ENCODE data around the gene ADGRA3. TPM values are rescaled to one million over a fixed set of nuclear protein-coding genes. Genes with fewer than 3 reads are reported as not detected.

Gene ADGRA3
- polyA plus RNA-seq, 1 of the 3 experiments (the other 2 are of a cell fraction) = 11.8 TPM

GRCh38 chr4:22457348-22457747 lies 58.5 kb downstream of the ADGRA3 start:
- Histone ChIP-seq H3K4me3 (ENCODE audit: low read depth in 2 of 2, low read length in 1 of 2) (no peak overlapping the region), H3K9ac (no peak overlapping the region), H3K27ac (ENCODE audit: low read depth in 2 of 2, low read length in 1 of 2) (no peak overlapping the region), H4K20me1 (ENCODE audit: insufficient read depth) (no peaks in the 10 kb centered on the region), H3K79me2 (ENCODE audit: insufficient read depth) (no peaks in the 10 kb centered on the region), H3K36me3 (replicated peaks in 1 of 2; ENCODE audit: control insufficient read depth in 1 of 2, insufficient read depth in 2 of 2, low read length in 1 of 2) (peaks cover 4 to 5% of the 10 kb centered on the region in 2 experiments), H3K27me3 (ENCODE audit: insufficient read depth) (no peaks in the 10 kb centered on the region), H3K9me2 (no peaks in the 10 kb centered on the region), H3K4me2 (no peak overlapping the region), H2AFZ (ENCODE audit: low read depth) (no peak overlapping the region), H3K4me1 (ENCODE audit: control insufficient read depth in 1 of 2, insufficient read depth in 2 of 2, low read depth in 1 of 2, low read length in 1 of 2) (peaks cover 0 to 10% of the 10 kb centered on the region in 2 experiments; a peak in 2 of 4 replicates), H3F3A (replicated peaks; ENCODE audit: insufficient read depth) (no peaks in the 10 kb centered on the region), H3K9me3 (no peaks in the 10 kb centered on the region)
- TF ChIP-seq USF1 (IDR thresholded peaks at IDR 0.05; ENCODE audit: borderline replicate concordance, low read depth) = no peak
- CTCF ChIA-PET = no interaction called here
- POLR2A ChIA-PET = no interaction called here
- 50% methylated on average over 3 of the region's 3 CpGs for WGBS (ENCODE audit: low lambda C conversion rate)
- DNase-seq = no peak

- POLR2A ChIA-PET = no interaction called here
- Histone ChIP-seq H3F3A (replicated peaks; ENCODE audit: insufficient read depth) (no peaks in the 10 kb centered on the region), H3K4me2 (no peak overlapping the region), H3K4me1 (ENCODE audit: control insufficient read depth in 1 of 2, insufficient read depth in 2 of 2, low read depth in 1 of 2, low read length in 1 of 2) (peaks cover 0 to 10% of the 10 kb centered on the region in 2 experiments; a peak in 2 of 4 replicates), H3K9me2 (no peaks in the 10 kb centered on the region), H3K27me3 (ENCODE audit: insufficient read depth) (no peaks in the 10 kb centered on the region), H3K27ac (ENCODE audit: low read depth in 2 of 2, low read length in 1 of 2) (no peak overlapping the region), H4K20me1 (ENCODE audit: insufficient read depth) (no peaks in the 10 kb centered on the region), H3K9me3 (no peaks in the 10 kb centered on the region), H3K9ac (no peak overlapping the region), H3K4me3 (ENCODE audit: low read depth in 2 of 2, low read length in 1 of 2) (no peak overlapping the region), H3K79me2 (ENCODE audit: insufficient read depth) (no peaks in the 10 kb centered on the region), H2AFZ (ENCODE audit: low read depth) (no peak overlapping the region), H3K36me3 (replicated peaks in 1 of 2; ENCODE audit: control insufficient read depth in 1 of 2, insufficient read depth in 2 of 2, low read length in 1 of 2) (peaks cover 4 to 5% of the 10 kb centered on the region in 2 experiments)
- WGBS (ENCODE audit: low lambda C conversion rate) = 100% methylated on average over 3 of the region's 3 CpGs
- CTCF ChIA-PET = no interaction called here
- TF ChIP-seq FOXJ3 (CRISPR knock-in tag; IDR thresholded peaks at IDR 0.05) = no peak
- TF ChIP-seq TEAD4 (IDR thresholded peaks at IDR 0.05; ENCODE audit: borderline replicate concordance, insufficient read depth) = no peak
- TF ChIP-seq EP300 (IDR thresholded peaks at IDR 0.05; ENCODE audit: borderline replicate concordance in 1 of 2, low read depth in 1 of 2, low read length in 1 of 2) = no peak
- no peak for TF ChIP-seq RAD21 (IDR thresholded peaks at IDR 0.05; ENCODE audit: low read length)
- no peak for TF ChIP-seq ZBTB33 (IDR thresholded peaks at IDR 0.05; ENCODE audit: borderline replicate concordance, low read depth)
- TF ChIP-seq GATA2 (CRISPR knock-in tag; IDR thresholded peaks at IDR 0.05) = no peak
- no peak for TF ChIP-seq RFX5 (IDR thresholded peaks at IDR 0.05; ENCODE audit: low read length)
- TF ChIP-seq SIN3A (IDR thresholded peaks at IDR 0.05; ENCODE audit: borderline replicate concordance, low read depth, low read length) = no peak
- no peak for TF ChIP-seq YY1 (IDR thresholded peaks at IDR 0.05; ENCODE audit: low read depth)
- no peak for TF ChIP-seq PBX3 (IDR thresholded peaks at IDR 0.05)
- DNase-seq = no peak
These were observed 59.6 kb downstream of the ADGRA3 start for GRCh38 chr4:22456291-22456690.
